Frontal cortex (tissue), 4 donors: ENCODE results near the gene CDH4. TPM values are rescaled to one million over a fixed set of nuclear protein-coding genes. Genes with fewer than 3 reads are reported as not detected.

Source experiments
- DNase-seq, 2 donors: peaks; one replicate each; pipeline ENCODE4 v3.0.0; 2012; ENCODE audit warnings: low spot score in 2 of 2
- FAIRE-seq: peaks from 2 replicates; lab custom pipeline; 2012; peaks lifted over from hg19 to GRCh38; lab: Jason Lieb, UNC
- total RNA-seq: library from RNA; depleted of rRNA; stranded (reverse); fragments of >200 nt; gene quantifications from one replicate; pipeline ENCODE4 v1.2.3, GENCODE V29; 2014
- donor health status: control.
- donor health status: control.
- donor health status: control.

CDH4 gene
- total RNA-seq, 1 donor from 2014 or later, result 22.8 TPM

DNA sequence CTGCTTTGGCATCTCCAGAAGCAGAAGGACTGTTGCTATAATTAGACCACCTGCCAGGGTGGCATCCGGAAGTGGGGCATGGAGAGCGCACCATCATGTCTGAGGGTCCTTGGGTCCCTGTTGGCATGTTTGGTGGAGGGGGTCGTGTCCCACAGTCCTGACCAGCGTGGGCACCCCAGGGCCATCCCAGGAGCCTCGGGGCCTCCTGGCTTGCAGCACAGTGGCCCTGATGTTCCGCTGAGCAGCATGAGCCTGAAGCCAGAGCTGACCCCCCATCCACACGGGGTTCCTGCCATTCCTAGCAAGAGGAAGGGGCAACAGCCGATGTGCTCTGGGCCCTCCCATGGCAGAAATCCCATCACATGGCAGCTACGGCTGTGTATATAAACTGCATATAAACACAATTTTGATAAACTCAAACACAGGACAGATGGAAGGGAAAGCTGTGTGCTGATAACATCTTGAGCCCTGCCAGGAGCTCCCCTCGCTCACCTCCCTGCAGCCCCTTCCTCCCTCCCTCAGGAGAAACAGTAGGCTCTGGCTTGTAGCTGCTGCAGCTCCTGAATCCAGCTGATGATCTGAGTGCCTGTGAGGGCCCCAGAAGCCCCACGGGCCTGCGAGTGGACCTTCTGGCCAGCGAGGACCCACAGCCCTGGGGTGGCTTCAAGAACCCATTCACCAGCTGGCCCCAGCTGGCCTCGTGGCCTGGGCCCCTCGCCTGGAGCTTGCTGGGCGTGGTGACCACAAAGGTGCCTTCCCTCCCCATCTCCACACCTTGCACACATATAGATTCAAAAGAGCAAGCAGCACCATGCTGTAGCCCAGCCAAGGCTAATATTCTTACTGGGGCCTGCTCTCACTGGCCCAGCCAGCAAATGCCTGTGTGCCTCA, 321.6 kb downstream of the CDH4 start:
- no peak for DNase-seq
- FAIRE-seq, result no peak

DNA sequence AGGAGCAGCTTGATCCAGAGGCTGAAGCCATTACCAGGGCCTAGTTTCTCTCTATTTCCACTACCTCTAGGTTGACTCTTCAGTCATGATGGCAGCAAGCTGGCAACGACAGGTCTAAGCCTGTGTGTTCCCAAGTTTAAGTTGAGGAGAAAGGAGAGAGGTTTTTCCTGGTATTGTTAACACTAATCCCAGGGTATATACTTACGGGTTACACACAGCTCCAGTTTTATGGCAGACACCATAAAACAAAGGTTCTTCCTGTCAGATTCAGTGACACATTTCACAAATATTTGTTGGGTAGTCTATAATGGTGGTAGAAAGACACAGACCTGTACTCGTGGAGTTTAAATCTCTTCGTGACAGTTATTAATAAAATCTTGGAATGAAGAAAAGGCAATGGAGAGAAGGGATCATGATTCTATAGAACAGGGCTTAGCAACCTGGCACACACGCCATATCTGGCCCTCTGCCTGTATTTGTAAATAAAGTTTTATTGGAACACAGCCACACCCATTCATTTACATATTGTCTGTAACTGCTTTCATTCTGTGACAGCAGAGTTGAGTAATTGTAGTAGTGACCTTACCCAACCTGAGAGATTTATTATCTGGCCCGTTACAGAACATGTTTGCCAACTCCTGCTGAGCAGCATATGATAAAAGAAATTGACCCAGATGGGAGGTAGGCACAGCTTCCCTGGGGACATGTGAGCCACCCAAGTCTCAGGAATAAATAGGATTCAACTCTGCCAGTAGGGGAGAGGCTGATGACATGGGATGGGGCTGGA, 323.3 kb downstream of the CDH4 start:
- no peak for FAIRE-seq

DNA sequence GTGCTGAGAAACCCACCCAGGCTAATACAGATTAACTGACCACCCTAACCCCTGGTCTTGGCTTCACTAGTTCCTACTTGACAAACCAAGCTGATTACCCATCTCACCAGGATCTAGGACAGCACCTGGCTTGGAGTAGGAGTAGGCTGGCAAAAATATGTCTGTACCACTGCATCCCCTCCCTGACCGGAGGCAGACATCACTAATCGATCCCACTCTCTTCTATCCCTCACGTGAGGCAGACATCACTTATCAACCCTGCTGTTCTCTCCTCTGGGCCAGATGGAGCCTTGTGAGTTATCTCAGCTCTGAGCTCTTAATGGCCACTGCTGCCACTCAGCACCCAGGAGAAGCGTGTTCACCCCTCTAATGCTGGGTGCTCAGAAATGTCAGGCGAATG, 324.3 kb downstream of the CDH4 start:
- no peak for FAIRE-seq
- no peak for DNase-seq

More for the DNA sequence above, 323.3 kb downstream of the CDH4 start:
- no peak for DNase-seq

DNA sequence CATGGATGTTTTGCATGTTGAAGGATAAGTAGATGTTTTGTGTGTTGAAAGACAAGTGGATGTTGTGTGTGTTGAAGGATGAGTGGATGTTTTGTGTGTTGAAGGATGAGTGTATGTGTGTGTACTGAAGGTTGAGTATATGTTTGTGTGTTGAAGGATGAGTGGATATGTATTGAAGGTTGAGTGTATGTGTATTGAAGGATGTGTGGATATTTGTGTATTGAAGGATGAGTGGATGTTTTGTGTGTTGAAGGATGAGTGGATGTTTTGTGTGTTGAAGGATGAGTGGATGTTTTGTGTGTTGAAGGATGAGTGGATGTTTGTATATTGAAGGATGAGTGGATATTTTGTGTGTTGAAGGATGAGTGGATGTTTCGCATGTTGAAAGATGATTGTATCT, 325.0 kb downstream of the CDH4 start:
- DNase-seq, result no peak
- FAIRE-seq, result no peak

DNA sequence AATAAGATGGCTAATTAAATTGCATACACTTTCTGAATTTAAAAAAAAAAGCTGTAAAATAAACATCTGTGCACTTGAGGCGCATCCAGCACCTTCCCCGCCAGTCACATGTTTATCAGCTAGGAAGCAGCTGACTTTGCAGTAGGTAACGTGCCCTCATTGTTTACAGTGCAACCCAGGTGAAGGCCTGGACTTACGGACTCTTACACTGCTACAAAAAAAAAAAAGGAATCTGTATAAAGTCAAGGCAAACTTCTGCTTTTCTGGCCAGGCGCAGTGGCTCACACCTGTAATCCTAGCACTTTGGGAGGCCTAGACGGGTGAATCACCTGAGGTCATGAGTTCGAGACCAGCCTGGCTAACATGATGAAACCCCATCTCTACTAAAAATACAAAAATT, 327.8 kb downstream of the CDH4 start:
- FAIRE-seq (no peak), DNase-seq (no peak)

DNA sequence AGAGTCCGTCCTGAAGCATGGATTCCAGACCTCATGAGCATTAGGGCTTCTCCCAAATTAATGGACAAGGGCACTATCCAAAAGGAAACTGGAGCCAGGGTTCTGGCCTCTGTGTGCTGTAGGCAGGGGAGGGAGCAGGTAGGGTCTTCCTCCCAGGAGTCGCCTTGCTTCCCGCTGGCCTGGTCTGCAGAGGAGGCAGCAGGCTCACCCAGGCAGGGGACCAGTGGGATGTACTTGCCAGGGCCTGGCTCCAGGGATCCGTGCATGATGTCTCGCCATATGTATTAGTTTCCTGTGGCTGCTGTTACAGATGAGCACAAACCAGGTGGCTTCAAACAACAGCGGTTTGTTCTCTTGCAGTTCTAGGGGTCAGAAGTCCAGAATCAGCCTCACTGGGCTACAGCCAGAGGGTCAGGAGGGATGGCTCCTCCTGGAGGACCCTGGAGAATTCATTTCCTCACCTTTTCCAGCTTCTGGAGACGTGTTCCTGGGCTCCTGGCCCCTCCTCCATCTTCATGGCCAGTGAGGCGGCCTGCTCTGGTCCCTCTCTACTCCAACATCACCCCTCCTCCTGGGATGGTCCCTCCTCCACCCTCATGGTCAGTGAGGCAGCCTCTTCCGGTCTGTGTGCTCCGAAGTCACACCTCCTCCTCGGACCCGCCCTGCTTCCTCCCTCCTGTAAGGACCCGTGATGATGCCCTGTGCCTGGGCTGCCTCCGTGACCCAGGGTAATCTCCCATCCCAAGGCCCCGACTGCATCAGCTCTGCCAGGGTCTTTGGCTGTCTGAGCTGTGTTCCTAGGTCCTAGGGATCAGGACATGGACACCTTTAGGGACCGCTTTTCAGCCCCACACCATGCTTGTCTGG, 329.1 kb downstream of the CDH4 start:
- FAIRE-seq, result no peak

DNA sequence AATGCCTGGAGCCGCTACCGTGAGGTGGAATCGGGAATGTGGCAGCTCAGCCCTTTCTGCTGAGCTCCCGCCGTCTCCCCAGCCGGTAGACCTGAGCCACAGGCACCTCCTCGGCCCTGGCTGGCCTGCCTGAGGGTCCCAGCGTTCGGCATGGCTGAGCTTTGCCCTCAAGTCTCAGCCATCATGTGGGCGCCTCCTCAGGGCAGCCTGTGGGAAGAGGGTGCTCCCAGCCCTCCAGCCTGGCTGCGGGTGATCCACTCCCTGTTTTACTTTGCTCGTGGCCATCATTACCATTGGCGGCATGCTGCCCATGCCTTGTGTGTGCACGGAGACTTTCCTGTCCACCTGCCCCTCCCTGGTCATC, 329.7 kb downstream of the CDH4 start:
- FAIRE-seq, result no peak
- no peak for DNase-seq

More for the DNA sequence above, 329.1 kb downstream of the CDH4 start:
- DNase-seq, result no peak

DNA sequence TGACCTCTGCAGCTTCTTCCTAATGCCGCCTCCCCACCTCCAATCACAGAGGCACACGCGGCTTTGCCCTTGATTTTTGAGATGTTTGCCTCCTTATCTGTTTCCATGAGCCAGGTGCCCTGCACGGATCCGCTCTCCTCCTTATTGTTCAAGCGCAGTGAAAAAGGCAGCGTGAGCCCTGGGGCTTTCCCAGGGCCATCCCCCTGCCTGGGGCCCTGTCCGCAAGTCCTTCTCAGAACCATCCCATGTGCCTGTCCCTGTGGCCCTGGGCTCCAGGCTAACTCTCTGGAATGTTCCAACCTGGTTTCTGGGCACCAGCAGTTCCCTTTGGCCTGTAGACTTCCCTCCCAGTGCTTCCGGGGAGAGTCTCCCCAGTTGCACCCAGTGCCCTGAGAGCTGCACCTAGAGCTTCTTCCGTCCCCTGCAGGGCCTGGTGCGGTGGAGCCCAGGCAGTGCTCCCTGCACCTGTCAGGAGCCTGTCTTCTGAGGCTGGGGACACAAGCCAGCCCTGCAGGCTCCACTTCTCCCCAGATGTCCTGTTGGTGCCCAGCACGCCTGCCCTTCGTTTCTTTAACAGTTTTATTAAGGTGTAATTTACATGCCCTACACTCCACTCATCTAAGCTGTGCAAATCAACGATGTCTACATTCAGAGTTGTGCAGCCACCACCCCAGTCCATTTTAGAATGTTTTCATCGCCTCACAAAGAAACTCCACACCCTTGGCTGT, 330.3 kb downstream of the CDH4 start:
- FAIRE-seq (no peak), DNase-seq (no peak)

DNA sequence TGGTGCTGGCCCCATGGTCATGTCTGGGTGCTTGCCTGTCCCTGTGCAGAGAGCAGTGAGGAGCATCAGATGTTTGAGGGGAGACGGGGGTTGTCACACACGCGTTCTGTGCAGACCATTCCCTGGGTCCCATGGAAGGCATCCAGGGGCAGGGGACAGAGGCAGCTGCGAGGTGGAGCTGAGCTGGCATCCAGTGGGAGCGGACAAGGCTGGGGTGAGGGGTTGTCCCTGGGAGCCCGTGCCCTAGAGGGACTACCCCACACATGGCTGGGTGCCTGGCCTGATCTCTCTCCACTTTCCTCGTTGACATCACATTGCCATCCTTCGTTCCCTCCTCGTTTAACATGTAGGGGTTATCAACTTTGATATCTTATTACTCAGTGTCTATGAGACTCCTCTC, 331.3 kb downstream of the CDH4 start:
- DNase-seq, result no peak
- no peak for FAIRE-seq

DNA sequence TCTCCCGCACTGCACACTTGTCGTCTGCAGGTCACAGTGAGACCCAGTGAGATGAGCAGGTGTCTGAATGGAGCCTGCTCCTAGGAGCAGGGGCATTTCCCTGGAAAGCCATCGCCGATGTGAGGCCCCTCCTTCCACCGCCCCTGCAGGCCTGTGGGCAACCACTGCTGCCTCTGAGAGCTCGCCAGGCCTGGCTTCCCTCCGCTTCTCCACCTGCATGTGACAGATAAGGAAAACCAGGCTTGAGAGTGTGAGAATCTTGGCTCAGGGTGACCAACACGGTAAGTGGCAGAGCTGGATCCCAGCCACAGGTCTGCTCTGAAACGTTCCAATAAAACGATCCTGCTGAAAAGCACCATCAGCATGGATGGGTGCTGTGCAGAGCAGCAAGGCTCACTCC, 332.8 kb downstream of the CDH4 start:
- DNase-seq, result no peak

DNA sequence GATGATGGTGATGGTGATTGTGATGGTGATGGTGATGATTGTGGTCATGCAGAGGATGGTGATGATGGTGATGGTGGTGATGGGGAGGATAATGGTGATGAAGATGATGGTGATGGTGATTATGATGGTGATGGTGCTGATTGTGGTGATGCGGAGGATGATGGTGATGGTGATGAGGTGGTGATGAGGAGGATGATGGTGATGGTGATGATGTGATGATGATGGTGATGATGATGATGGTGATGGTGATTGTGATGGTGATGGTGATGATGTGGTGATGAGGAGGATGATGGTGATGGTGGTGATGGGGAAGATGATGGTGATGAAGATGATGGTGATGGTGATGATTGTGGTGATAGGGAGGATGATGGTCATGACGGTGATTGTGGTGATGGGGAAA, 333.7 kb downstream of the CDH4 start:
- FAIRE-seq, result no peak

More for the DNA sequence above, 332.8 kb downstream of the CDH4 start:
- FAIRE-seq, result no peak

DNA sequence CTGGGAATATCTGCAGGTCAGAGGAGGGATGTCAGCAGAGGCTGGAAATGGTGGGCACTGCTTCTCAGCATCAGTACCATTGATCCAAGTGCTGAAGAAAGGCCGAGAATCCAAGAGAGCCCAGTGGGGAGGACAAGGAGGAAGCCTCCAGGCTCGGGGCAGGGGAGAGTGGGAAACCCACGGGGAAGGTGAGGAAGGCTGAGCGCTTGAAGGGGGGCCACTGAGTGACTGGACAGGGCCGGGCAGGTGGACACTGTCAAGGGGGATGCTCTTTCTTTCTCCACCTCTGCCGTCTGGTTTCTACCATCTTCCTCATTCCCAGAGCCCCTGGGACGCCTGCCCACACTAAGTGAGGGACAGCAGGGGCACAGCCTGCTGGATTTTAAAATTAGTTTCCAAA, 335.0 kb downstream of the CDH4 start:
- no peak for DNase-seq
- FAIRE-seq, result no peak

More for the DNA sequence above, 333.7 kb downstream of the CDH4 start:
- DNase-seq, result no peak

DNA sequence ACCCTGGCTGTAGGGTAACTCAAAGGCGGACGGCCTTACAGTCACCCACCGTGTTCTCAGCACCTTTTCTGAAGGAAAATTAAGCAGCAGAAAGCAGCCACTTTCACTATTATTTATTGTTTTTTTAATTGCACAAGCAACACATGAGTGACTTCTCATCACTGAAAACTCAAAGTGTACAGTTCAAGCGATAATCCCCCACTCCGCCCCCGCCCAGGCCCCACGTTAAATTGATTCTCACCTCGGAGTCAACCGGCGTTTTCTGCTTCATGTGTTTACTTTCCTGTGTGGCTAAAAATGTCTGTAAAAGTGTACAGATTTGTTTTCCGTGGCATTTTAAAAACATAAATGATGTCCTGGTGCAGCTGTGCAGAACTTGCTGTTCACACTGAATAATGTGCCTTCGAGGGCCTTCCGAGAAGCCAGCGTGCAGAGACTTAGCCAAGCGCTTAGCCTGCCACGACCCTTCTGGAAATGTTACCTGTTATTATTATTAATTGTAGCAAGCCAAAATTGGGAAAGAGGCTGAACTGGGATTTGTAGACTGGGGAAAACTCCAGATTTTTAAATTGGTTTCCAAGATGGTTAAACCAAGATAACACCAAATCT, 335.7 kb downstream of the CDH4 start:
- no peak for FAIRE-seq

DNA sequence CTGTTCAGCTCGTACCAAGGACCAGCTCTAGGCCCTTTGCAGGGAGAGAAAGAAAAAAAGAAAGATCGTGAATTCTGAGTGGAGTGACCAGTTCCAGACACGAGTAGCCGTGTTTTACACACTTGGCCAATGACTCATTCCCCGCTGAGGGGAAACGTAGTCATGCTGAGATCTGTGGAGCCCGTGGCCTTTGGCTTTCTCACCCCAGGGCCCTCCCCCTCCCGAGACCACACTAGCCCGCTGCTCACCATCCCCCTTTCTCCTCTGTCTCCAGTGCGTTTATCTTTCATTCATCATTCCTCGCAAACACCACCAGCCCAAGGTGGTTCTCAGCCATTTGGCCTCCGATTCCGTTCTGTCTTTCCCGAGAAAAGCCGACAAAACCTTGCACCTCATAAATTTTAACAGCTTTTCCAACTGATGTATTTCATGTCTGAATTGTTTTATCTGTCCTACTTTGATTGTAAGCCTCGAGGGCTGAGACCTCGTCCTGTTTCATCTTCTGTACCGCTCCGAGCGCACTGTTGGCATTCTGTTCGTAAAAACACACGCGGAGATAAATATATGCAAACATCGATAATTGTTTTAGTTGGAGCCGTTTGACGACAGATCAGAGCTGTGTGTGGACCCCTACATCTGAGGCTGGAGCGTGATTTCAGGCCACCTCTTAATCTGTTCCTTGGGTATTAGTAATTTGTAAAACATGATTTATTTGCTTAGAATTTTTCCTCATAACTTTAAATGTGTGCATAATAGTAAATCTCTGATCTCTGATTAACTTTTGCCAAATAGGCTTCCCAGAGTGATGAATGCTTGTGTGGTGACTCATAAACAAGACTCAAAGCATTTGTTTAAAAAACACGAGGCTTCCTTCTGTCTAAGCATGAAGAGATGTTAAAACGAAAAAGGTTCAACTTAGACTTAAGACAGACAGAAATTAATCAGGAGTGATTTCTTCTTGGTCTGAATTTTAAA, 336.6 kb downstream of the CDH4 start:
- FAIRE-seq (no peak), DNase-seq (no peak)

More for the DNA sequence above, 335.7 kb downstream of the CDH4 start:
- DNase-seq, result no peak

DNA sequence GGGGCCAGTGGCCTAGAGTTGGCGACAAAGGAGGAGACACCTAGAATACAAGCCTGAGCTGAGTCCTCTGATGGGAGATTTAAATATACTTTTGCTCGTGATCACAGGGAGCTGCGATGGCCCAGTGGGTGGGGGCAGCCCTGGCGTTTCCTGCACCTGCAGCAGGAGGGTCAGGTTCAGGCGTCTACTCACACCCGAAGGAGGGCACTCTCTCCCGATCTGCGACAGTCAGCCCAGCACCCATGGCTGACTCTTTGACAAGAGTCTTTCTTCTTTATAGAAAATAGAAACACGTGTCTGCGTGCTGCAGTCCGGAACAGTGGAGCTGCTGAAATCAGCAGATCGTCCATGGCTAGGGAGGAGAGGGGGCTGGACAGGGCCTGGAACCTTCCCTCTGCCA, 338.2 kb downstream of the CDH4 start:
- no peak for DNase-seq
- FAIRE-seq, result no peak

DNA sequence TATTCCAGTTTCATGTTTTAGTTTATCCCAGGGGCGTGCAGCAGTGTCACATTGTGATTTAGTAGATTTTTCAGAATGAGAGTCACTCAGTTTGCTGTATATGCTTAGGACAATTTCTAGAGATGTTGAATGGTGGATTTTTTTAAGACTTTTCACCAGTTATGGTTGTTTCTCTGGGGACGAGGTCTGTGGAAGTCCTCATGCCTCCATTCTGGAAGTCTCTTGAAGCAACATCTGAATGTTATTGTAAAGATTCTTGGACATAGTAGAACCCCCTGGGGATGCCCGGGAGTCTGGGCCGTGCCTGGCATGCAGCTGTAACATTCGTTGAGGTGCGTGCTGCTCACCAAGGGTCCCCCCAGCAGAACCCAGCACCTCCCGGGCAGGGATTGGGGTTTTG, 341.5 kb downstream of the CDH4 start:
- DNase-seq (no peak), FAIRE-seq (no peak)

DNA sequence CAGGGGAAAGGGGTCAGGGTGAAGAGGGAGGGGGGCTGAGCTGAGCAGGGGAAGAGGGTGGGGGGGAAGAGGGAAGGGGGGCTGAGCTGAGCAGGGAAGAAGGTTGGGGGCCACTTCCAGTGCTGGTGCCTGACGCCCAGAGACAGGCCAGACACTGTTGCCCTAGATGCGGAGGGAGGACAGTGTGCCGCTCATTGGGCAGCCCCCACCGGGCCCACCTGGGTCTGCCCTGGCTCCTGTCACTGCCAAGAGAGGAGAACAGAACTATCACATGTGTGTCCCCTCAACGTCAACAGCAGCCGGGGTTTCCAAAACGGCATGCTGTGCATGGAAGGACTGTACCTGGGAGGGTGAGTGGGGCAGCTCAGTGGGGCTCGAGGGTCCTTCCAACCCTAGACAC, 342.1 kb downstream of the CDH4 start:
- FAIRE-seq, result no peak

DNA sequence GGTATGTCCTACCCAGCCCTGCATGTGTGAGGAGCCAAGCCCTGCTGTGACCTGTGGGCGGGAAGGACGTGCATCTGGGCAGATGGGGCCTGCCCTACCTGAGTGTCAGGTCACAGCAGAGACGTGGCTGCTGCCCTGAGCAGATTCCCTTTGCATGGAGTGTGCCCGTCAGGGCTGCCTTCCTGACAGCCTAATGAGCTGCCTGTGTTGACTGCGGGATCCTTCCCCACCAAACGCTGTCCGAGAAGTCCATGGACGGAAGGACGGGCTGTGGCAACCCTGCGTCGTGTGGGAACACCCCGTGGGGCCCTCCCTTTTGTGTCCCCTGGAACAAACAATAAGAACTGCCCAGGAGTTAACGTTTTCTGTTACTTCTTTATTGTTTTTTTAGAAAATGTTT, 343.2 kb downstream of the CDH4 start:
- no peak for FAIRE-seq
- DNase-seq, result no peak

More for the DNA sequence above, 342.1 kb downstream of the CDH4 start:
- no peak for DNase-seq
